Embryonic facial prominence (tissue), 1 donor: ENCODE data around the gene LIMS2.

Source experiments
- DNase-seq: peaks from one replicate; pipeline ENCODE4 v3.0.0-alpha.2; 2016; ENCODE audit errors: extremely low spot score

Gene LIMS2, protein sequence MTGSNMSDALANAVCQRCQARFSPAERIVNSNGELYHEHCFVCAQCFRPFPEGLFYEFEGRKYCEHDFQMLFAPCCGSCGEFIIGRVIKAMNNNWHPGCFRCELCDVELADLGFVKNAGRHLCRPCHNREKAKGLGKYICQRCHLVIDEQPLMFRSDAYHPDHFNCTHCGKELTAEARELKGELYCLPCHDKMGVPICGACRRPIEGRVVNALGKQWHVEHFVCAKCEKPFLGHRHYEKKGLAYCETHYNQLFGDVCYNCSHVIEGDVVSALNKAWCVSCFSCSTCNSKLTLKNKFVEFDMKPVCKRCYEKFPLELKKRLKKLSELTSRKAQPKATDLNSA

DNA sequence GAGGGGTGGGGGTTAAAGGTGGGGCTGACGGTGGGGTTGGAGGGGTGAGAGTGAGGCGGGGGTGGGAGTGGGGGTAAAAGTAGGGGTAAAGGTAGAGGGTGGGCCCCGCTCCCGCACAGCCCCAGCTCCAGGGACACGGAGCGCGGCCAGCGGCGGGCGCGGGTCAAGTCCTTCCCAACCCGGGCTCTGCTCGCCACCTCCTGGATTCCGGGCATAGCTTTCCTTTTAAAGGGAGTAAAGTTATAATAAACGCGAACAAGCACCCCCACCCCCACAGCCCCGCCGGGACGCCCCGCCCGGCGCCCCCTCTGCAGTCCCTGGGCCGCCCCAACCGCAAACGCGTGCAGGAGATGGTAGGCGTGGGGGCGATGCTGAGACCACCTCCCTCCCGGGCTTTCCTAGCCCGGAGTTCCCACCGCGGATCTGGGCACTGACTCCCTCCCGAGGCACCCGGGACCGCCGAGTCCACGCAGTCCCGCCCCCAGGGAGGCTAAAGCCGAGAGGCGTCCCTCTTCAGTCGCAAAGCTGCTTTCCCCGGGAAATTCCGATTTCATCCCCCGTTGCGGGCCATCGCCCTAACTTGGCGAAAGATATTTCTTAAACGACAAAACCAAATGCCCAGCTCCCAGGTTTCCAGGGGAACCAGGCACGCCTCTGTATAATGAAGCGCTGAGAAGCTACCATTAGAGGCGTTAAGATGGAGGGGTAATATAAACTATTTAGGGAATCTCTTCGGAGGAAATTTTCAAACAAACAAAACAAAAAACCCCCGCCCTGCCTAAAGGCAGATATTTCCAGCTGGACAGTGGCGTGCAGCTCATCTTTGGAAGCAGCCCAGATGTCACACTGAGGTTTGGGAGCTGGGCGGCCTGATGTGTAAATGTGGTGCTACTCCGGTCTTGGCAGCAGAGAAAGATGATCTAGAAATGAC is at the start of gene LIMS2:
TSS of gene LIMS2 (minus strand) at position 200 of the 931 bp plus-strand sequence. CDS start 506 bp downstream, outside the sequence.
- no peak for DNase-seq

DNA sequence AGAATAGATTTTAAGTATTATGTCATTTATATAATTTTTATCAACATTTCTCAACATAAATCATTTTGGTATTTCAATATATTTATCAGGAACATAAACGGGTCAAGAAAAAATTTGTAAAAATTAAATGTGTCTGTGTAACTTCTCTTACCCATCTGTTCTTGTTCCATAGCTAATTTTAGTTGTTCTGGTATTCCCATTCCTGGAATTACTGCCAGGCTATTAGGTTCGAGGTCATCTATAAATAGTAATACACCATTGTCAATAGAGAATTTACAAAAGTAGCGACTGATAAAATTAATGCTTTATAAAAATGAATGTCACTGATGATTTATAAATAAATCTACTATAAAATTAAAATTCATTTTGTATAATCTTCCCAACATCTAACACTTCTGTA is 47.5 kb upstream of the LIMS2 start:
- no peak for DNase-seq

DNA sequence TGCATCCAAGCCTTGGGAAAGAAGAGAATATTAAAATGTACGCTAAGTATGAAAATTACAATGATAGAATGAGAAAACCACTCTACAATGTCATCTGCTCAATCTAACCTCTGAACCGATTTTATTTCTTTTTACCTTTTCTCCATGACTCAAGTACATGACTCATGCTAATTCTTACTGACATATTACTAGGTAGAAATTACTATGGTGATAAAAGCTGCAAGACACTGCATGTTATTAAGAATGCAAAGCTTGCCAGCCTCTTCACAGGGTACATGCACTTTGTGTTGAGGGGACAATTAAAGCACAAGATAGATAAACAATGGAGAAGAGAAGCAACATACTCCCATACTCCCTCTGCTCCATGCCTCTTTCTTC is 46.6 kb upstream of the LIMS2 start:
- no peak for DNase-seq

DNA sequence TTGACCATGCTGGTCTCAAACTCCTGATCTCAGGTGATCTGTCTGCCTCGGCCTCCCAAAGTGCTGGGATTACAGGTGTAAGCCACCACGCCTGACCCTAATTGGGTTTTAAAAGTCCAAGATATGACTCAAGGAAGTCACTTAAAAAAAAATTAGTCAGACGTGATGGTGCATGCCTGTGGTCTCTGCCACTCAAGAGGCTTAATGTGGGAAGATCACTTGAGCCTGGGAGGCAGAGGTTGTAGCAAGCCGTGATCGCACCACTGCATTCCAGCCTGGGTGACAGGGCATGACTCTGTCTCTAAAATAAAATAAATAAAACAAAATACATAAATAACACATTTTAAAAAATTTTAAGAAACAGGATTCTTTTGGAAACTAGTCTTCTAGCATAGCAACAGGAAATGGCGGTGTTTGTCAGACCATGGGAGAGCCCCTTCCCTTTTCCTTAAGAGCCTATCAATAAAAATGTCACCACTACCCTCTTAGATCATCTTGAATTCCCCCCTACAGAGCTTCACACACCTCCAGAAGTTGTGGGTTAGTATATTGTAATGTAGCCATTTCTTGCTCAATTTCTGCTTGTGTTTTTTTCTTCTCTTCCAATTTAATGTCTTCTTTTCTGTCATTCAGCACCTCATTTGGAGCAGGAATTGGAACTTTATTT is 46.1 kb upstream of the LIMS2 start:
- DNase-seq, result no peak

DNA sequence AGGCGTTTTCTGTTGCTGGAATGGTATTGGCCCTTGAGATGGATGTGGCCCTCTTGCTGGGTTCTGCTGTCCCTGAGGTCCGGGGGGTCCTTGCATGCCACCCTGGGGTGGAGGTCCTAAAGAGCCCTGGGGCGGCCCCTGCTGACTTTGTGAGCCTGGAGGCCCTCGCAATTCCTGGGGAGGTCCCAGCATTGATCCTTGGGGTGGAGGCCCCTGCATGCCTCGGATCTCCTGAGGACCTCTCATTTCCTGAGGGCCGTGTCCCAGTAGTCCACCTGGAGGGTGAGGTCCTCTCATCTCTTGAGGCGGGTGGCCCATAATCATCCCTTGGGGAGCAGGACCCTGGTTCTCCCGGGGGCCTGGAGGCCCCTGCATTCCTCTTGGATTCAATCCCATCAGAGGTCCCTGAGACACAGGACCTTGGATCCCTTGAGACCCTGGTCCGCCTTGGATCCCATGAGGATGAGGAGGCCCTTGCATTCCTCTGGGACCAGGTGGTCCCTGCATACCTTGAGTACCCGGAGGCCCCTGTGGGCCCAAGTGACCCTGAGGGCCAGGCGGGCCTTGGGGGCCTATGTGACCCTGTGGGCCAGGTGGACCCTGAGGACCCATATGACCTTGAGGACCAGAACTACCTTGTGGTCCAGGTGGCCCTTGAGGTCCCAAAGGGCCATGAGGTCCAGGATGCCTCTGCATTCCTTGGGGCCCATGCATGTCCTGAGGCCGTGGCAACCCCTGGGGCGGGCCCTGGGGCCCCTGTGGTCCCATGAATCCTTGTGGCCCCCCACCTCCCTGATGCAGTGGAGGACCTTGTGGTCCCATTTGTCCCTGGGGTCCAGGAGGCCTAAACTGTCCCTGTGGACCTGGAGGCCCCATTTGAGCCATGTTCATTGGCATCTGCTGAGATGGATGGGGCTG is 44.2 kb upstream of the LIMS2 start:
- no peak for DNase-seq

DNA sequence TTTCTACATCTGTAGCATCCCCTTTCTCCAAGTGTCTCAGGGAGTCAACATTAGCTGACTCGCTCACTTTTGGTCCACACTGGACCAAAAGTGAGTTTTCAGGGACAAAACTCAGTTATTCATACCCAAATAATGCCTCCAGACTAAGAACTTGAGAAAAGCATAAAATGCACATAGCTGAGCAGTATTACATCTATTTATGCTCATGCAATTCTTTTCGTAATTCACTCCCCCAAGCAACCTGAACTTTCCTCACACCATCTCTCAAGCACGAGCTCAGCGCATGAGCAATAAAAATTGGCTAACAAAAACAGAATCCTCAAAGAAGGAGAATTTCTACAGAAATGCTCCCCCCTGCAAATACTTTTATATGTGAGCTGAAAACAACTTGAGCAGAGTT is 42.9 kb upstream of the LIMS2 start:
- DNase-seq, result no peak

DNA sequence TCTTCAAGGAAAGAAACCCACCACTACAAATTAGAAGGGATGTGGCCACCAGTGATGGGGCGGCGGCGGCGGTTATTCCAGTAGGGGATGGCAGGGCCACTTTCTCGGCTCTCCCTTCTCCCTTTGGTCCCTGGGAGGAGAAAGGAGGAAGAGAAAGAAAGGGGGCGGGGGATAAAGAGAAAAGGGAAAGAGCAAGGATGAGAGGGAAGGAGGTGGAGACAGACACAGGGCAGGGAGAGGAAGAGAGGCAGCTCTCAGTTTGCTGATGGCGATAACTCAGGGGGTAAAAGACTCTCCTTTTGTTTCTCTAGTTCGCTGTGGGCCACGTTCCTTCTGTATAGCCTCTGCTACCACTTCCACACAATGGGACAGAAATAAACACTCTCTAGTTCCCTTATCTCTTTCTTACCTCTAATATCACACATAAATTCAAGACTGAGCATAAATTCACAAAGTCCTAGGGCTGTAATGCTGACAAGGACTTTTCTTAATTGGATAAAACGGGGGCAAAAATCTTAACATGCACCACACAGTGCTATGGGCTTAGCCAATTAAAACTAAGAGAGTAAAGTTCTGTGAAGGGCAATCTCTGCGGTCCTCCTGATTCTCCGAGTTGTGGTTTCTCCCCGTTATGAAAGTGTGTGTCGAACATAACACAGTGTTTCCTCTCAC is 40.6 kb upstream of the LIMS2 start:
- no peak for DNase-seq

DNA sequence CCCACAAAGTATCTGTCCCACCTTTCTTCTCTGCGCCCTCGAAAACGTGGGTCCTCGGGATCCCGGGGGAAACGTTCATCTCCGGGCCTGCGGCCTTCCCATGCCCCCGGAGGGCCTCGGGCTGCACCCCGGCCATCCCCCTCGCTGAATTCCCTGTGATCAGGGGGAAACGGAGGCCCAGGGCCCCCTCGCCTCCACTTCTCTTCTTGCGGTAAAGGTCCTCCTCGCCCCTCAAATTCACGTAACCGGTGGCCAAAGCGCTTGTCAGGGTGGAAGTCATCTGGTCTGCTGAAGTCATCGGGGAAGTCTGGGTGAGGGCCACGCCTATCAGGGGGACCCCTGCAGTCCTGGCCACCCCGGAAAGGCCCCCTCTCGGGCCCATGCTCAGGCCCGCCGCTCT is 38.2 kb upstream of the LIMS2 start:
- DNase-seq, result no peak

DNA sequence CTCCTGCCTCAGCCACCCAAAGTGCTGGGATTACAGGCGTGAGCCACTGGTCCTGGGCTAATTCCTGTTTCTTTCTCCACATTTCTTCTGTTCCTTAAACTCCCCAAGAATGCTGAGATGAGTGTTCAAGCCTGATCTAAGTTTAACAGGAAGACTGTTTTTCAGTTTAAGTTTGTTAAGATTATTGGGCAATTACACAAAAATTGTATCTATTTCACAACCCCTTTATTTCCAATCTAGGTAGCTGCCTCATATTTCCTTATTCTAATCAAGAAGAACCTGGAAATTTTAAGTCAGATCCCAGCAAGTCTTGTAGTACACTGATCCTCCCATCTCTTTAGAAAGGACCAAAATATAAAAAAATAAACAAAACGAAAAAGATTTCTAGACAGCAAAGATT is 37.7 kb upstream of the LIMS2 start:
- DNase-seq, result no peak

DNA sequence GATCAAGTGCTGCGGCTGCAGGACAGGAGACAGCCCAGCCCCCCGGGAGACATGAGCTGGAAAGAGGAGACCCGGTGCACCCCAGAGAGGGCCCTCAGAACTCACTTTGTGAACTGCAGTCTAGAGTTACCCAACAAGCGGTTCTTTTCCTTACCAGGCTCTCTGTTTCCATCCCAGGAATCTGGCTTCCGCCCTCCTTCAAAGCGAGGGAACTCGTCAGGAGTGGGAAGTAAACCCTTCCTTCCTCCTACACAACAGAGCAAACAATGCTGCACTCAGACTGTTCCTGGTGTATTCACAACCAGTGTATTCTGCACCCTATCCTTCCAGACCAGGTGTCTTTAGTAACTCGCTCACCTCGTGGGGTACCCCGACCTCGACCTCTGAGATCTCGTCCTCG is 34.0 kb upstream of the LIMS2 start:
- DNase-seq, result no peak

DNA sequence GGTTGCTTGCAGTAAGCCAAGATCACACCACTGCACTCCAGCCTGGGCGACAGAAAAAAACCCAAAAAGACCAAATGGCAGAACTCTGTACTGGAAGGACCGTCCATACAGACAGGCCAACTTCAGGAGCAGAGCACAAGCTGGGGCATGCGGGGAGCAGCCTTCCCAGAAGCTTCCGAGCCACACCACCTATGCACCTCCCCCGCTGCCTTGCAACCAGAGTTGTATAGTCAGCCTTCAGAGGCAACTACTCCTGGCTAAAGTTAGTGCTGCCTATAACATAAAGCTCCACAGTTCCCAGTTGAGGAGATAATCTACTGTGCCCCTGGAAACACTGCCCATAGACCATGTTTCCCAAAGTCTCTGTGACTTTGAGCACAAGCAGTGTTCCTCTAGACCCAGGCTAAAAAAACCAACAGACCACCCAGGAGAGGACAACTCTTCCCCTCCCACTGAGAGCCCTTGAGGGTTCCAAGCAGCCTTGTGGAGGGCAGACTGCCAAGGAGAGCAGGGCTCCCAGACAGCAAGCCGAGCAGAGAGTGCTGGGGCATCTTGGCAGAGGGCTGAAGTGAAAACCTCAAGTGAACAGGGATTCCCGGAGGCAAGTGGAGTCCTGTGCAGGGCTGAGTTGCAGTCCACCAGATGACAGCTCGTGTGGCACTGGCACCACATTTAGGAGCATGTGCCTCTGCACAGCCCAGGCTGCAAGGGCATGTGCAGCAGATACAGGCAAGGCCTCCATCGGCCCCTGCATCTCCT is 32.7 kb upstream of the LIMS2 start:
- DNase-seq, result no peak

DNA sequence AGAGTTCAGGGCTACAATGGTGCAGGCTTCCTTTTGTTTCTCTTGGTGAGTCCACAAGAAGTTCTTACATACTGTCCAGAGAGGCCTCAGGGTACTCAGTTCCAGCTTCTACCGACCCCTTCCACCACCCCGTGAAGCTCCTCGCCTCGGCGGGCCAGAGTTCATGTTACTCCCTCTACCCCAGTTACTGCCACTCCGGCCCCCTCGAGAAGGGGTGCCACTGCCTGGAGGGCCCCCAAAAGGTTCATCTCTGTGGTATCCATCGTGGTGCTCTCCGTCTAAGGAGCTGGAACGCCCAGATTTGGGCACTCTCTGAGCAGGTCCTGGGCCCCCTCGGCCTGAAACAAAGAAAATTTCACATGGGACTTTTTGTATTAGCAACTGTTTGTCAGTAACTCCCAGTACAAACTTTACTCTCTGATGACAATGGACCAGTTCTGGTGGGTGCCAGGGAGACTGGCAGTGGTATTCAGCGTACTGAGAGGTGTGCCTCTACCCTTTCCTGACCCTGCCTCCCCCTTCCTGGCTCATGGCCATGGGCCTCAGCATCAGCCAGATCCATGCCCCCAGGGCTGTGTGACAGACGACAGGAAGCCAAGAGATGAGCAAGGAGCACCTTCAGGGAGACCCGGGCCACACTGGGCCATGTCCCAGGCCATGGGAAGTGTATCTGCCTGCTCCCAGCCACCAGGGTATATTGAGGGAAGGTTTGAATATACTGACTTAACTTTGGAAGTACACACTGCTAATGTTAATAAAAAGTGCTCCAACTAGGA is 31.1 kb upstream of the LIMS2 start:
- DNase-seq, result no peak

DNA sequence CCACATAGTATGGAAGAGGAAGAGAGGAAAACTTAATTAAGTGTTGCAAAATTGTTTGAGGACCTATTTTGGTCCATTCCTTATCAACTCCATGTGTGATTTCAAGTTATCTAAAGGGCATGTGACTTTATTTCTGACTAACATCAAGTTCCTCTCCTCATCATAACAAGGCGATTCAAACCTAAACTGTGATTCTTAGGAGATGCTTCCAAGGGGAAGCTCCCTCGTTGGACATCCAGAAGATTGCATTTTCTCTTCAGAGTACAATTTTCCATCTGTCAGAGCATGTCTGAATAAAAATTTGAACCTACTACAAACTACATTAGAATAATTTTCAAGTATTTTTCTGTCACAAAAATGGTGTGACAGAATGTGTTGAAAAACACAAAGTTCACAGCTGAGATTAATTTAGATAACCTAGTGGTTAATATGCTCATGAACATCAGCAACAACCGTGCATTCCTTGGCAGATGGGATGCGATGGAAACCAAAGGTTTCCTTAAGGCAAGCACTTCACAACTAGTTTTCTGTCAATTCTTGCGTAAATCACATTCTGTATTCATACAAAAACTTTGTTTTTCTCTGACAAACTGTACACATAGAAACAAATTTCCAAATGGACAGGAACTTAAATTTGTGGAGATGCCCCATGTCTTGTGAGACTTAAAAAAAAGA is 30.2 kb upstream of the LIMS2 start:
- DNase-seq, result no peak

DNA sequence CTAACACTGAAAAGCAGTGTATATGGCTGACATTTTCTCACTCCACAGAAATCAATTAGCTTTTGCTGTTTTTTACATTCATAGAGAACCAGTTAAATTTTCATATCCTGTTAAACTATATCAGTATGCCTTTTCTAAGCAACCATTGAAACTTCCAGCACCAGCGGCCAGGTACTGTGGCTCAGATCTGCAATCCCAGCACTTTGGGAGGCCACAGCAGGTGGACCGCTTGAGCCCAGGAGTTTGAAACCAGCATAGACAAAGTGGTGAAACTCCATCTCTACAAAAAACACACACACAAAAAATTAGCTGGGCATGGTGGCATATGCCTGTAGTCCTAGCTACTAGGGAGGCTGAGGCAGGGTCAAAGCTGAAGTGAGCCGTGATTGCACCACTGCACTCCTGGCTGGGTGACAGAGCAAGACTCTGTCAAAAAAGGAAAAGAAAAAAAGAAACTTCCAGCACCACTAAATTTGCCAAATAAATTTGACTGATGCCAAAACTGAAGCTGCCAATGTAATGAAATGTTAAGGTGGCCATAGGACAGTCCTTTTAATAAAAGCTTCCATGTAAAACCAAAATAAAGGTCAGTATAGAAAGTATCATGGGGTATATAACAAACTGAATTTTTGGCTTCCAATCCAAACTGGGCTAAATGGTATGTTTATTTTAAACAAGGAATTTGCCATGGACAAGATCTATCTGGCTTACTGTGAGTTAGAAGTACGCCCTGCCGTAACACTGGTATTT is 29.5 kb upstream of the LIMS2 start:
- DNase-seq, result no peak

DNA sequence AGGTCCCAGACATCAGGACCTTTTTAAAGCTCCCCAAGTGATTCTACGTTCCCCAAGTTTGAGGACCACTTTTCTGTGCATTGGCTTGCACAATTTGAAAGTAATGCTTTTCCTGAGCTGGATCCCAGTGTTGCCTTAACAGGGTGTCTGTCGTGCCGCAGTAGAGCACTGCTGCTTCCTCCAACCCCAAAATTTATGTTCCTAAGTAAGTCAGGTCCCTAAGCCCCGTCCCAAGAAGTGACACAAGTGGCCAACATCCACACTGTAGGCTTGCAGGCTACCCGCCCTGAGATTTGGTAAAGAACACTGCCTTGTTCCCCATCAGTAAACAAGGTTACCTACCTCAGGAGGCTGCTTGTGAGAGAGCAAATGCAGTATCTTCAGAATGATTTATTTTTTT is 28.0 kb upstream of the LIMS2 start:
- no peak for DNase-seq

DNA sequence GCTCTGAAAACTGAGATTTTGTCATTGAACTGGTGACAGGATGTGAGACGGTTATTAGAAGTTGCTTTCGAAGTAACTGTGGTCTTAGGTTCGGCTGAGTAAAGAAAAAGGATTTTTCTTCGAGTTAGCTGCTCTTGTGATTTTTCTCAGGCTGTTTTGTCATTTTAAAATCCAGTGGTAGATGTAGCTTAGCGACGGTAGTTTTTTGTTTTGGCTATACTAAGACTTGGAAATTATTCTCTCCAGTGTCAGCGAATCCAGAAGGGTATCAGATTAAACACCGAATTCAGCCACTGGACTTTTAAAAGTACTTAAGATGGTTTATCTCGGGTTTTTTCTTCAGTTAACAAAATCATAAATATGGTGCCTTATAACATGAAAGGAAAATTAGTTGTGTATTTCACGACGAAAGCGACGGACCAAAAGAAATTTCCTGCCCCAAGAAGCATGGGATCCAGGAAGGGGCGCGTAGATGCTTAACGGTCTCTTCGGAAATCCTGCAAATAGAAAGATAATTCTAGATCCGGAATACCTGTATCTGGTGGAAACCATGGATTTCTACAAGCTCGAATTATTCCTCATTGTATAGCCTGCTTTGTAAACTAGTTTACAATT is 27.2 kb upstream of the LIMS2 start:
- DNase-seq, result no peak

DNA sequence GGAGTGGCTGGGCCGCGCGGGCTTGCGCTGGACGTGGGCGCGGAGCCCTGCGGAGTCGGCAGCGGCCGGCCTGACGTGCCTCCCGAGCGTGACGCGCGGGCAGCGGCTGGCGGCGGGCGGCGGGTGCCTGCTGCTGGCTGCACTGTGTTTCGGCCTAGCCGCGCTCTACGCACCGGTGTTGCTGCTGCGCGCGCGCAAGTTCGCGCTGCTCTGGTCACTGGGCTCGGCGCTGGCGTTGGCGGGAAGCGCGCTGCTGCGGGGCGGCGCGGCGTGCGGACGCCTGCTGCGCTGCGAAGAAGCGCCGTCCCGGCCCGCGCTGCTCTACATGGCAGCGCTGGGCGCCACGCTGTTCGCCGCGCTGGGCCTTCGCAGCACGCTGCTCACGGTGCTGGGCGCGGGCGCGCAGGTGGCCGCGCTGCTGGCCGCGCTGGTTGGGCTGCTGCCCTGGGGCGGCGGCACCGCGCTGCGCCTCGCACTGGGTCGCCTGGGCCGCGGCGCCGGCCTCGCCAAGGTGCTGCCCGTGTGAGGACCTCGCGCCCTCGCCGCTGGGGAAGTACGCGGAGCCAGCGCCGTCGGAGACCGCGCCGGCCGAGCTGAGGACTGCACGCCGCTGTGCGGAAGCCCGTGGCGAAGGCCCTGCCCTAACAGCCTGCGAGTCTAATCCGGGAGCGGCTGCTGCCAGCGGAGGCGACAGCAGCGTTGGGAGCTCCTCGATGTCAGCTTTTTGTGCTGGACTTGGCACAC is 26.5 kb upstream of the LIMS2 start:
- peak; percentile 39 for DNase-seq
